ENCODE measurements around the gene TJAP1.
A peak's percentile ranks its signal among the peaks of the same experiment; 100 is the strongest.

TJAP1 gene

DNA sequence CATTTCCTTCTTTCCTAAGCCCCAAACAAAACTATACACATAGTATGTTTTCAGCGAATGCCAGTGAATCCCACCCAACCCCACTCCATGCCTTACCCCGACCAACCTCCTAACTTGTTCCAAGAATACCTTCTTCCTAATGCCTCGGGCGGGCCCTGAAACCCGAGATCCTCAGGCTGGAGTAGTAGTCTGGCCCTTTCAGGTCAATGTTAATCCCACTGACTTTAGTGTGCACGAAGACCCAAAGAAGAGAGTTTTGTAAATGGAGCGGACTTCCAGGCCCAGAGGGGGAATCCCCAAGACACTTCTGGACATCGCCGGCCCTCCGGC is 39.0 kb downstream of the TJAP1 start:
- peak overlapping the region; percentile 84 for H3K27ac ChIP-seq
- TF ChIP-seq, protein P1, sequence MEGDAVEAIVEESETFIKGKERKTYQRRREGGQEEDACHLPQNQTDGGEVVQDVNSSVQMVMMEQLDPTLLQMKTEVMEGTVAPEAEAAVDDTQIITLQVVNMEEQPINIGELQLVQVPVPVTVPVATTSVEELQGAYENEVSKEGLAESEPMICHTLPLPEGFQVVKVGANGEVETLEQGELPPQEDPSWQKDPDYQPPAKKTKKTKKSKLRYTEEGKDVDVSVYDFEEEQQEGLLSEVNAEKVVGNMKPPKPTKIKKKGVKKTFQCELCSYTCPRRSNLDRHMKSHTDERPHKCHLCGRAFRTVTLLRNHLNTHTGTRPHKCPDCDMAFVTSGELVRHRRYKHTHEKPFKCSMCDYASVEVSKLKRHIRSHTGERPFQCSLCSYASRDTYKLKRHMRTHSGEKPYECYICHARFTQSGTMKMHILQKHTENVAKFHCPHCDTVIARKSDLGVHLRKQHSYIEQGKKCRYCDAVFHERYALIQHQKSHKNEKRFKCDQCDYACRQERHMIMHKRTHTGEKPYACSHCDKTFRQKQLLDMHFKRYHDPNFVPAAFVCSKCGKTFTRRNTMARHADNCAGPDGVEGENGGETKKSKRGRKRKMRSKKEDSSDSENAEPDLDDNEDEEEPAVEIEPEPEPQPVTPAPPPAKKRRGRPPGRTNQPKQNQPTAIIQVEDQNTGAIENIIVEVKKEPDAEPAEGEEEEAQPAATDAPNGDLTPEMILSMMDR (conservative IDR thresholded peaks at IDR 0.05): no peak
- 0 out of 2 replicates have a peak, but pooled peaks have one; percentile 63 for TF ChIP-seq ZFX (IDR thresholded peaks at IDR 0.05)

DNA sequence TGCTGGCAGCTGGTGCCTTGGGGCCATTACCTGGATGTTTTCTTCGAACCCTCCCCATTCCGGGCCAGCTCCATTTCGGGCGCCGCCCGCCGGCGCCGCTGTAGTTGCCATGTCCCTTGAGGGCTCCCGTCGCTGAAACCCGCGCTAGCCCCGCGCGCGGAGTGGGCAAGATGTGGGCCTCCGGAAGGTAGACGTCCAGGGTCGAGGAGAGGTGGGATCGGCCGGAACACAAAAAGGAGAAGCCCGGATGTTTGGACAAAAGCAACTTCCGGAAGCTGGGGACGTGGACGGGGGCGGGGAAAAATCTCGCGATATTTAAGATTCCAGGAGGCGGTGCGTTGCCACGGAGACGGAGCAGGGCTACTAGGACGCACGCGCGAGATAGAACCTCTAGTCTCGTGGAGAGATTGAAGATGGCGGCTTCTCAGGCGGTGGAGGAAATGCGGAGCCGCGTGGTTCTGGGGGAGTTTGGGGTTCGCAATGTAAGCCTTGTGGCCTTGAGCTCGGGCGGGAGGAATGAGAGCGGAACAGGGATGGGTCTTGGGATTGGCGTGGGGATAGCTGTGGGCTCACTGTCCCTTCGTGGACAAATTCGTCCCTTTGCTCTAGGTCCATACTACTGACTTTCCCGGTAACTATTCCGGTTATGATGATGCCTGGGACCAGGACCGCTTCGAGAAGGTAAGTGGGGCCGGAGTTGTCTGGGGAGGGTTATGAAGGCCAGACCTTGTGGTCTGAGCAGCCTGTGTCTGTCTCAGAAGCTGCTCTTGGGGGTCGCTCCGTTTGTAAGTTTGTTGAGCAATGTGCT is 39.5 kb downstream of the TJAP1 start, which contains the start of the genes POLR1C and YIPF3:
Gene POLR1C (plus strand): TSS at position 393 of the 808 bp plus-strand sequence. CDS start 21 bp downstream, at position 414.
Gene YIPF3 (minus strand): TSS at position 230 of the 808 bp plus-strand sequence. CDS start 119 bp downstream, at position 111.
- H3K27ac ChIP-seq: peak within 1 kb of the TSS; percentile 84
- TF ChIP-seq, protein P1 (conservative IDR thresholded peaks at IDR 0.05): no peak
- no peak; the same call in 1 of the 2 replicates for TF ChIP-seq ZFX (IDR thresholded peaks at IDR 0.05)

DNA sequence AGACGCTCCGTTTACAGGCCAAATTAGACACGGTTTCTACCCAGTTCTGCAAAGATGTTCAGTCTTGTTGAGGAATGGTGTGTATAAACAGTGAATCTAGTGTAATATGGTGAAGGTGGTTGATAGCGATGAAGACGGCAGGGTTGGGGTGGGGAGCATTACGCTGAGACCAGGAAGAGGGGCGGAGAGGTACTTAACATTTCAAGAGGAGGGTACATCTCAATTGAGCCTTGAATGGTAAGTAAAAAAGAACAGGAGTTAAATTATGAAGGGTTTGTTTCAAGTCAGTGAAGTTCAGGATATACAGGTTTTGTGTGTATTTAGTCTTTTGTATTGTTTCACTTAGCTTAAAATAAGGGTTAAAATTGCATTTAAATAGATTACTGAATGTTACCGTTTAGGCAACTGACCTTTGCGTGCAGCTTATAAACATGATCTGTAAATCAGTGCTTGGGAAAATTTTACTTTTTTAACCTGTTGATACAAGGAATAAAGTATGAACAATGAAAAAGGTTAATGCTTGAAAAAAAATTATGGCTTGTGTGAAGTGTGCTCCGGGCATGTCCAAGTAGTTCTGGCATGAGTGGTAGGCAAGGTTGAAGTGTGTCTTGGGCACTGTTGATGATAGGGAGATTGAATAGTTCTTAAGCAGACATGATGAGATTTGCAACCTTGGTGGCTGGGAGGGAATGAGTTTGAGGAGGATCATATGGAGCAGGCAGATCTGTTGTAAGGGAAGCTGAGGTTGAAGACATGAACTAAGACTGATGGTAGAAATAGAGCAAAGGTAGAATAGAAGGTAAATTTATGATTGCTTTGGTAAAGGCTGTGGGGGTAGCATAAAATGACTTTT is 40.4 kb downstream of the TJAP1 start:
- TF ChIP-seq, protein P1 (conservative IDR thresholded peaks at IDR 0.05): no peak
- no peak for TF ChIP-seq ZFX (IDR thresholded peaks at IDR 0.05)
- H3K27ac ChIP-seq: peak overlapping the region; percentile 84

DNA sequence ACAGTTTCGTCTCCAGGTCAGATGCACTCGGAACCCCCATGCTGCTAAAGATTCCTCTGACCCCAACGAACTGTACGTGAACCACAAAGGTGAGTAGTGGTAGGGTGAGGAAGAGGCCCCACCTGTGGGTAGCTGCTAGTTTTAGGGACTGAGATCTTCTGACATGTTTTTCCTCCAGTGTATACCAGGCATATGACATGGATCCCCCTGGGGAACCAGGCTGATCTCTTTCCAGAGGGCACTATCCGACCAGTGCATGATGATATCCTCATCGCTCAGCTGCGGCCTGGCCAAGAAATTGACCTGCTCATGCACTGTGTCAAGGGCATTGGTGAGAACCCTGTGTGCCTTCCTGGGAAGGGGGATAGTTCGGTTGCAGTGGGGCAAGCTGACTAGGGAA is 42.7 kb downstream of the TJAP1 start:
- no peak for TF ChIP-seq ZFX (IDR thresholded peaks at IDR 0.05)
- TF ChIP-seq, protein P1 (conservative IDR thresholded peaks at IDR 0.05): no peak
- no peak overlapping the region for H3K27ac ChIP-seq

DNA sequence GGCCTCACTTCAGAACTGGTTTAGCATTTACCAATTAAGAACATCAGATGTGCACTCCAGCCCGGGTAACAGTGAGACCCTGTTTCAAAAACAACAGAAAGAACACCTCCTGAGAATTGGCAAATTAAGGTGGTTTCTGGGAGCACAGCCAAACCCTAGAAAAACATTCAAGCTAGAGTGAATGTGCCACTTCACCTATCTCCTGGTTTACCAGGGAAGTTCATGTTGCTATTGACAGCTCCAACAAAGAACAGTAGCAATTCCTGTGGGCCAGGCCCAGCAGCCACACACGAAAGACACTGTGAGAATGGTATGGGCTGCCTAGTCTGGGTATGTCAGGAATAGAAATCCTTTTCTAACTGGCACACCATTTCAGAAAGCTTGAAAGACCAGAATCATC is 44.5 kb downstream of the TJAP1 start:
- H3K27ac ChIP-seq: no peak overlapping the region
- TF ChIP-seq ZFX (IDR thresholded peaks at IDR 0.05): no peak
- TF ChIP-seq, protein P1 (conservative IDR thresholded peaks at IDR 0.05): no peak

DNA sequence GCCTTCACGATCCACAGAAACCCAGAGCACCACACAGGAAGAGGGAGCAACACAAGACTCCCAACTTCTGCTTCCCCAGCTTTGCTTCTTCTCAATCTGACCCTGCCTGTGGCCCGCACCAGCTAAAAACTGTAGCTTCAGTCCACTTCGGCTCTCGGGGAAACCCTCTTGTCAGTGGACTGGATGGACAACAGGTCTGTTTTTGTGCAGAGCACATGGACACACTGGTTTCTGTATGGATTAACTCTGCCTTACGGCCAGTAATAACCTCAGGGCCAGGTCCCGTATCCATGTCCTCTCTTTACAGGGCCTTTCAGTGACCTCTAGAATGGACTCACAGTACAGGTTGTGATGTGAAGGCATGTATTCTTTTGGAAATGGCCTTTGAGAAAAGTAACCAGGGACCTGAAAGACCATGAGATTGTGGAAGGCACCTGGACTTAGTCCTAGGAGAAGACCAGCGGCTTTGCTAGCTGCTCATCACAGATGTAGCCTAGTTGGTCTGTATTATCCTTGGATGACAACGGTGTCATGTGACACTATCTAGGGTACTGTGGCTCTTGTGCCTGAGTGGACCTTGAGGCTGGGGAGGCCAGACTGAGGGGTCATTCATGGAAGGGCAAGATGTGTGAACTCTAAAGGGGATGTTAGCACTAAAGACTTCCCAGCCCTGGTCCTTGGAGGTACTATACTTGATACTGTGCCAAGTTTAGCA is 45.3 kb downstream of the TJAP1 start:
- no peak overlapping the region for H3K27ac ChIP-seq
- TF ChIP-seq ZFX (IDR thresholded peaks at IDR 0.05): no peak
- TF ChIP-seq, protein P1 (conservative IDR thresholded peaks at IDR 0.05): no peak

Measured in C4-2B (cell line).